Epithelial cell of esophagus (primary cell): Measurements from ENCODE around the gene ABCC6.

Experiments used
- DNase-seq: peaks from one replicate; pipeline ENCODE4 v3.0.0; 2010; ENCODE audit warnings: low read depth
- H3K4me3 ChIP-seq: 2 replicates; pipeline ENCODE4 v1.5.1; 2011; ENCODE audit warnings: mild to moderate bottlenecking, low read length, control low read depth
- TF ChIP-seq, protein P1 (sequence below): IDR thresholded peaks from 2 replicates; pipeline ENCODE4 v1.5.1; 2011; ENCODE audit warnings: low read depth, mild to moderate bottlenecking, low read length, control low read depth, inconsistent platforms; ENCODE audit not compliant: insufficient read depth; ENCODE audit errors: missing control alignments

Gene ABCC6

DNA sequence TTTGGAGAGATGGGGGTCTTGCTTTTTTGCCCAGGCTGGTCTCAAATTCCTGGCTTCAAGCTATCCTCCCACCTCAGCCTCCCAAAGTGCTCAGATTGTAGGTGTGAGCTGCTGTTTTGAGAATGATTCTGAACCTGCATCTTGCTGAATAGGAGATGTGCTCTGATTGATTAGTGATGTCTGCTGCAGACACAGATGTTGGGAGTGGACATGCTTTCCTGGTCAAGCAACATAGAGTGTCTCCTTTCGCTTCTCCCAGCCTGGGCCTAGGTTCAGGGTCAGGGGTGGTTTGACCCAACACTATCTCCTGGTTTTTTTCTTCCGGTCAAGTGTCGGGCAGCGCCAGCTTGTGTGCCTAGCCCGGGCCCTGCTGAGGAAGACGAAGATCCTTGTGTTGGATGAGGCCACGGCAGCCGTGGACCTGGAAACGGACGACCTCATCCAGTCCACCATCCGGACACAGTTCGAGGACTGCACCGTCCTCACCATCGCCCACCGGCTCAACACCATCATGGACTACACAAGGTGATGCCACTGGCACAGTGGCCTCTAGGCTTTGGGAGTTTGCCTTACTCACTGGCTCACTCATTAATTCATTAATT, 85.2 kb downstream of the ABCC6 start:
- no peak for DNase-seq
- no peak overlapping the region for H3K4me3 ChIP-seq
- TF ChIP-seq, protein P1, sequence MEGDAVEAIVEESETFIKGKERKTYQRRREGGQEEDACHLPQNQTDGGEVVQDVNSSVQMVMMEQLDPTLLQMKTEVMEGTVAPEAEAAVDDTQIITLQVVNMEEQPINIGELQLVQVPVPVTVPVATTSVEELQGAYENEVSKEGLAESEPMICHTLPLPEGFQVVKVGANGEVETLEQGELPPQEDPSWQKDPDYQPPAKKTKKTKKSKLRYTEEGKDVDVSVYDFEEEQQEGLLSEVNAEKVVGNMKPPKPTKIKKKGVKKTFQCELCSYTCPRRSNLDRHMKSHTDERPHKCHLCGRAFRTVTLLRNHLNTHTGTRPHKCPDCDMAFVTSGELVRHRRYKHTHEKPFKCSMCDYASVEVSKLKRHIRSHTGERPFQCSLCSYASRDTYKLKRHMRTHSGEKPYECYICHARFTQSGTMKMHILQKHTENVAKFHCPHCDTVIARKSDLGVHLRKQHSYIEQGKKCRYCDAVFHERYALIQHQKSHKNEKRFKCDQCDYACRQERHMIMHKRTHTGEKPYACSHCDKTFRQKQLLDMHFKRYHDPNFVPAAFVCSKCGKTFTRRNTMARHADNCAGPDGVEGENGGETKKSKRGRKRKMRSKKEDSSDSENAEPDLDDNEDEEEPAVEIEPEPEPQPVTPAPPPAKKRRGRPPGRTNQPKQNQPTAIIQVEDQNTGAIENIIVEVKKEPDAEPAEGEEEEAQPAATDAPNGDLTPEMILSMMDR = no peak

DNA sequence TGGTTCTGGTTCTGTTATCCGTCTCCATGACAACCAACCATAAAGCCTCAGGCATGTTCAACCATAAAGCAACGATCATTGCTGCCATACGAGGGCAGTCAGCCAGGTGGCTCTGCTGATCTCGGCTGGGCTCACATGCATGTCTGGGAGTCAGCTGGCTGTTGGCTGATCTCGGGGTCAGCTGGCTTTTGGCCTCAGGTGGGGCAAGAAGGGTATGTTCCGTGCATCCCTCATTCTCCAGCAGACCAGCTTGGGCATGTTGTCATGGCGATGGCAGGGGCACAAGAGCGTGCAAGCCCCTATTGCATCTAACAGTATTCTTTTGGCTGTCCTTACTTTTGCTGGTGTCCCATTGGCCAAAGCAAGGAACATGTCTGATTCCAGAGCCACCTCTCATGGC, 86.2 kb downstream of the ABCC6 start:
- DNase-seq = no peak
- no peak overlapping the region for H3K4me3 ChIP-seq
- TF ChIP-seq, protein P1 = no peak

DNA sequence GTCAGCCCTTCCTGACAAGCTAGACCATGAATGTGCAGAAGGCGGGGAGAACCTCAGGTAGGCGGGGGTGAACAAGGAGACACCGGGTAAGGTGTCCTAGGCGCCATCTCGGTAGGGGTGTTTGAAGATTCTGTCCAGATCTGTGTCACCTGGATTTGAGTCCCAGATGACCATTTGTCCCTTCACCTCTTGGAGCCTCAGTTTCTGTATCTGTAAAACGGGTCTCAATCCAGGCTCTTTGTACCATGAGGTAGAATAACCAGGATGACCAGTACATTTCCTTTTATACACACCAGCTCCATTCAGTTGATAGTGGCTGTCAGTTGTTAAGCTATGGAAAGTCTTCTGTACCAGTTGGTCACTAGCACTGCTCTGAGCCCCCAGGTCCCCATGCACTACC, 86.7 kb downstream of the ABCC6 start:
- TF ChIP-seq, protein P1 = no peak
- no peak for DNase-seq
- H3K4me3 ChIP-seq = no peak overlapping the region

DNA sequence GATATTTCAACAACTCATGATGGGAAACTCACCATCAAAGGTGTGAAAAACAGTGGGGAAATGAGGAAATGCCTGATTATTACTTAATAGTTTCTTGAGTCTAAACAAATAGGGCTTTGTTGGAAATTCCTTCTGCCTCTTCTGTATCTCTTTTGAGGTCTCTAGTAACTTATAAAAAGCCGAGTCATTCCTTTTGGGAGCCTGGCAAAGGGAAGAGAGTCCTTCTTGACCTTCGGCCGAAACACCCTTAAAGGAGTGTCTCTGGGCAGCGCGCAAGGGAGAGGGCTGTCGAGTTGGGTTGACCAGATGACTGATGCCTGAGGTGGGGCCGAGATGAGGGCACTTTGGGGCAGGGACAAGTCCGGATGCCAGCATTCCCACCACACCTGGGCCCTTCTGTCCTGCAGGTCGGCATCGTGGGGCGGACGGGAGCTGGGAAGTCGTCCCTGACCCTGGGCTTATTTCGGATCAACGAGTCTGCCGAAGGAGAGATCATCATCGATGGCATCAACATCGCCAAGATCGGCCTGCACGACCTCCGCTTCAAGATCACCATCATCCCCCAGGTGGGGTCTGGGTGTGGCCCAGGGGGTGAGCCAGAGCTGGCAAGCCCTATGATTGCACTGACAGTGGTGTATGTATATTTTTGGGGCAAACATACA, 89.2 kb downstream of the ABCC6 start:
- H3K4me3 ChIP-seq = no peak overlapping the region
- TF ChIP-seq, protein P1 = no peak
- no peak for DNase-seq

DNA sequence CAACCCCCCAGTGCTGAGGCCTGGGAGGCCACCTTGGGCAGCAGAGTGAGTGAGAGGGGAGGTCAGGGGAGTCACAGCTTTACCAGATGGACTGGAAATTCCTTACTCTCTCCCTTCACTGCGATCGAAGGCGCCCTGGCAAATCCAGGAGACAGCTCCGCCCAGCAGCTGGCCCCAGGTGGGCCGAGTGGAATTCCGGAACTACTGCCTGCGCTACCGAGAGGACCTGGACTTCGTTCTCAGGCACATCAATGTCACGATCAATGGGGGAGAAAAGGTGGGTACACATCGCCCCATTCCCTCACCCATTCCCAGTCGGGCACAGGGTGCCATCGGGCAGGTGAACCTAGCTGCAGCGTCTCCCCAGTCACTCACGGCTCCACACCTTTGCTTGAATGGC, 91.6 kb downstream of the ABCC6 start:
- no peak for DNase-seq
- no peak overlapping the region for H3K4me3 ChIP-seq
- TF ChIP-seq, protein P1 = no peak

DNA sequence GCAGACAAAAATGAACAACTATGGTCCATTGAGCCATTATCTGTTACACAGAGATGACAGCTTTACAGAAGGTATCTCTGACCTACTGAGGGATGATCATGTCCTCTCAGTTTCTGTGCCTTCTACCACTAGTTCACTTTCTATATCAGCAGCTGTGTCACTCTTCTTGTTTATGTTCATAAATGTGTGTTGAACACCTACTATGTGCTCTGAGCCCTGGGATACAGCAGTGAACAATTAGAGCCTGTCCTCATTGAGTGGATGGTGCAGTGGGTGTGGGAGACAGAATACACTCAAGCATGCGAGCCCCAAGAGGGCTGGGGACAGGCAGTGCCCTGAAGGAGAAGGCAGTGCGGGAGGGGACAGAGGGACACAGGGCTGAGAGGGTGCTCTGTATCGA, 92.1 kb downstream of the ABCC6 start:
- DNase-seq = no peak
- TF ChIP-seq, protein P1 = no peak
- H3K4me3 ChIP-seq = no peak overlapping the region
